WERI-Rb-1 (cell line): Measurements from ENCODE around the gene USE1.
A peak's percentile ranks its signal among the peaks of the same experiment; 100 is the strongest.

Experiments
- DNase-seq: peaks from one replicate; pipeline ENCODE4 v3.0.0-alpha.2; 2020
- H3K27ac ChIP-seq: fragments of 250-450 bp; sonication (Bioruptor Pico); 2 replicates; pipeline ENCODE4 v1.5.1; 2020; ENCODE audit warnings: mild to moderate bottlenecking, moderate library complexity
- H3K27me3 ChIP-seq: fragments of 250-450 bp; sonication (Bioruptor Pico); 2 replicates; pipeline ENCODE4 v1.5.1; 2021; ENCODE audit warnings: mild to moderate bottlenecking, low read depth, moderate library complexity; ENCODE audit not compliant: insufficient read depth, severe bottlenecking
- H3K36me3 ChIP-seq: fragments of 250-450 bp; sonication (Bioruptor Pico); 2 replicates; pipeline ENCODE4 v1.5.1; 2020; ENCODE audit warnings: mild to moderate bottlenecking, moderate library complexity
- H3K4me3 ChIP-seq: 2 replicates; pipeline ENCODE4 v1.5.1; 2011; ENCODE audit warnings: low read depth, mild to moderate bottlenecking, control low read depth, low read length
- H3K9me3 ChIP-seq: fragments of 250-450 bp; sonication (Bioruptor Pico); 2 replicates; pipeline ENCODE4 v1.5.1; 2021; ENCODE audit warnings: mild to moderate bottlenecking, moderate library complexity; ENCODE audit not compliant: severe bottlenecking
- TF ChIP-seq, protein P1 (sequence below): IDR thresholded peaks from 2 replicates; pipeline ENCODE4 v1.5.1; 2011; ENCODE audit warnings: low read depth, mild to moderate bottlenecking, control low read depth, inconsistent platforms, low read length

The USE1 gene

DNA sequence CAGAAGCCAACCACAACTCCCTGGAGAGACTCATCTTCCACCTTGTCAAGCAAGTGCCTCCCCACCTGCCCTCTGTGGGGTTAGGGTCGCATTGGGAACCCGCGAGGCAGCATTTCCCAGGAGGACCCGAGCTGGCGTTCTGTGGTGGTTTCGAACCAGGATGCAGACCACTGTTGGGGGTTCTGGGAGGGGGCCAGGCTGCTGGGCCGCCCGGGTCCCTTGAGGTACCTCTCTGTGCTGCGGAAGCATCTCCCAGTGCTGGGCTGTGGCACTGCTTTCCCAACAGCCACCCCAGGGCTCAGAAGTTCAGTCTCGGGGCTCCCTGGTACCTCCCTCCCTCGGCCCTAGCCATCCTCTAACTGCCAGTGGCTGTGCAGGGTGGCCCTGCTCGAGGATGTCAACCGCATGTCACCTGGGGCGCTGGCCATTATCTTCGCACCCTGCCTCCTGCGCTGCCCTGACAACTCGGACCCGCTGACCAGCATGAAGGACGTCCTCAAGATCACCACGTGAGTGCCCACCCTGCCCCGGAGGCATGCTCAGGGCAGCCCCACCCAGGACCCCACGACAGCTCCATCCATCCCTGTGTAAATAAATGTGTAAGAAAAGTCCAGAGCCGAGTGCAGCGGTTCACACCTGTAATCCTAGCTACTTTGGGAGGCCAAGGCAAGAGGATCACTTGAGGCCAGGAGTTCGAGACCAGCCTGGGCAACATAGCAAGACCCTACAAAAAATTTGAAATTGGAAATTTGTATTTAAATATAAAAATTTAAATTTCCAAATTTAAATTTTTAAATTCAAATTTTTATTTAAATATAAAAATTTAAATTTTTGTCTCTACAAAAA lies 8.2 kb upstream of the USE1 start:
- Histone ChIP-seq H3K9me3 (no peaks in the 10 kb centered on the region), H3K4me3 (no peak overlapping the region), H3K27ac (no peak overlapping the region), H3K36me3 (peaks cover 48% of the 10 kb centered on the region), H3K27me3 (no peaks in the 10 kb centered on the region)
- DNase-seq = no peak
- TF ChIP-seq, protein P1, sequence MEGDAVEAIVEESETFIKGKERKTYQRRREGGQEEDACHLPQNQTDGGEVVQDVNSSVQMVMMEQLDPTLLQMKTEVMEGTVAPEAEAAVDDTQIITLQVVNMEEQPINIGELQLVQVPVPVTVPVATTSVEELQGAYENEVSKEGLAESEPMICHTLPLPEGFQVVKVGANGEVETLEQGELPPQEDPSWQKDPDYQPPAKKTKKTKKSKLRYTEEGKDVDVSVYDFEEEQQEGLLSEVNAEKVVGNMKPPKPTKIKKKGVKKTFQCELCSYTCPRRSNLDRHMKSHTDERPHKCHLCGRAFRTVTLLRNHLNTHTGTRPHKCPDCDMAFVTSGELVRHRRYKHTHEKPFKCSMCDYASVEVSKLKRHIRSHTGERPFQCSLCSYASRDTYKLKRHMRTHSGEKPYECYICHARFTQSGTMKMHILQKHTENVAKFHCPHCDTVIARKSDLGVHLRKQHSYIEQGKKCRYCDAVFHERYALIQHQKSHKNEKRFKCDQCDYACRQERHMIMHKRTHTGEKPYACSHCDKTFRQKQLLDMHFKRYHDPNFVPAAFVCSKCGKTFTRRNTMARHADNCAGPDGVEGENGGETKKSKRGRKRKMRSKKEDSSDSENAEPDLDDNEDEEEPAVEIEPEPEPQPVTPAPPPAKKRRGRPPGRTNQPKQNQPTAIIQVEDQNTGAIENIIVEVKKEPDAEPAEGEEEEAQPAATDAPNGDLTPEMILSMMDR = no peak

DNA sequence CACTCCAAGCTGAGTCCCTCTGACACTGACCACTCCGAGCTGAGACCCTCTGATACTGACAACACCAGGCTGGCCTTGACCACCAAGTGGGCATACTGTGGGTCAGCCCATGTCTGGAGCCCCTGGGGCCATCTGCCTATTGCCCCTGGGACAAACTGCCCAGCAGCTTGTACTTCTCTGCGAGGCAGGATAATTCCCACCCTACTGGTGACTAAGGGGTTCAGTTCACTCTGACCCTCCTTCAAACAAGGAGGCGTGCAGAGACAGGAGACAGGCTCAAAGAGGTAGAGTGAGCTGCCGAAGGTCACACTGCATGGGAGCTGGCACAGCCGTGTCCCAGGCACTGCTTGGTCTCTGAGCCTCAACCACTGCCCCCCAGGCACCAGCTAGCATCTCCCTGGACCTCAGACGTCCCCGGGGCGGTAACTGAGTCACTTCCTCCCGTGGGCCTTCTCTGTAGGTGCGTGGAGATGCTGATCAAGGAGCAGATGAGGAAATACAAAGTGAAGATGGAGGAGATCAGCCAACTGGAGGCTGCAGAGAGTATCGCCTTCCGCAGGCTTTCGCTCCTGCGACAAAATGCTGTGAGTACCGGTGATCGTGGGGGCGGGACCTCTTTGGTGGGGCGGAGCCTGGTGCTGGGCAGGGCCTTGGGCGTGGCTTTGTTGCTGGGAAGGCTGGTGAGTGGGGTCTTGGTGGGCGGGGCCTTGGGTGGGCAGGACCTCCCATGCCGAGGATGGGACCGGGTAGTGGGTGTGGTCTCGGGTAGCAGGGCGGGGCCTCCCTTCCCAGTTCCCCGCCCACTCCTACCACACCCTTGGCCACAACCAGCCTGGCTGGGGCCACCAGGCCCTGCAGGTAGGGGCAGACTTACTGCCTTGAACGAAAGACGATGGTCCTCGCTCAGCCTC lies 5.8 kb upstream of the USE1 start:
- TF ChIP-seq, protein P1 = no peak
- H3K27me3 ChIP-seq = no peaks in the 10 kb centered on the region
- no peak overlapping the region for H3K4me3 ChIP-seq
- no peak overlapping the region for H3K27ac ChIP-seq
- no peaks in the 10 kb centered on the region for H3K9me3 ChIP-seq
- peaks cover 44% of the 10 kb centered on the region for H3K36me3 ChIP-seq
- peak; percentile 87 for DNase-seq

DNA sequence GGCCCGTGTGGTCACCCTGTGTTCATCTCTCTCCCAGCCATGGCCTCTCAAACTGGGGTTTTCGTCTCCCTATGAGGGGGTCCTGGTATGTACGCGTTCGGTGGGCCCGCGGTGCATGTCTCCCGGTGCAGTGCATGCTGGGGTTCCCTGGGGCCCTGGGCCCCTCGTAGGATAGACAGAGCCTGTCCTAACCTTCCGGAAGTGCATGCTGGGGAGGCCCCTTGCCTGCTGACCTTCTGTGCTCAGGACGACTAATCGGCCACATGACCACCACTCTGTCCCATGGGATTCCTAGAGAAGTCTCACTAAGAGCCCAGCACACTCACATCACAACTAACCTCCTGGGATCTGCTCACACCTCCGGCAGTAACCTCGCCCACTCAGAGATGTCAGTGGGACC lies 4.9 kb upstream of the USE1 start:
- no peak for DNase-seq
- no peak overlapping the region for H3K27ac ChIP-seq

DNA sequence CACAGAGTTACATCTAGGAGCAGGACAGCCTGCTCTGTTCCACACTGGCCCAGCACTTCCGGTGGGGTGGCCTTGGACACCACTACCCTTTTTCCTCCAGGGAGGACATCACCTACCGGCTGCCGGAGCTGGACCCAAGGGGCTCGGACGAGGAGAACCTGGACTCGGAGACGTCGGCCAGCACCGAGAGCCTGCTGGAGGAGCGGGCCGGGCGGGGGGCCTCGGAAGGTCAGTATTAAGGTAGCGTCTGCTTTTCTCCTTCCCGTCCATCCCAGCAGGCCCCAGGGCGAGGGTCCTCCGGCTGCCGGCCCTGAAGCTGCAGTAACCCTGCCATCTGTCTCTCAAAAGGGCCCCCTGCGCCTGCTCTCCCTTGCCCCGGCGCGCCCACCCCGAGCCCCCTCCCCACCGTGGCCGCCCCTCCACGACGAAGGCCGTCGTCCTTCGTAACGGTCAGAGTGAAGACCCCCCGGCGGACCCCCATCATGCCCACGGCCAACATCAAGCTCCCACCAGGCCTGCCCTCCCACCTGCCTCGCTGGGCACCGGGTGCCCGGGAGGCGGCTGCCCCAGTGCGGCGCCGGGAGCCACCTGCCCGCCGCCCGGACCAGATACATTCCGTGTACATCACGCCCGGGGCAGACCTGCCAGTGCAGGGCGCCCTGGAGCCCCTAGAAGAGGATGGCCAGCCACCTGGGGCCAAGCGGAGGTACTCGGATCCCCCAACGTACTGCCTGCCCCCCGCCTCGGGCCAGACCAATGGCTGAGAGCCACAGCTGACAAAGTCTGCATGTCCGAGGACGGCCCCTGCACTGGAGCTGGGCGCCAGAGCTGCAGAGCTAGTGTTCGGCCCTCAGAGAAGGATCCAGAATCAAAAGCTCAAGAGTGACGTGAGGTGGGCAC lies 3.4 kb upstream of the USE1 start:
- Histone ChIP-seq H3K27ac (no peak overlapping the region), H3K9me3 (no peaks in the 10 kb centered on the region), H3K4me3 (no peak overlapping the region), H3K36me3 (peaks cover 33% of the 10 kb centered on the region), H3K27me3 (no peaks in the 10 kb centered on the region)
- no peak for DNase-seq
- TF ChIP-seq, protein P1 = no peak

More for the DNA sequence above, 4.9 kb upstream of the USE1 start:
- no peaks in the 10 kb centered on the region for H3K27me3 ChIP-seq
- H3K4me3 ChIP-seq = no peak overlapping the region
- H3K9me3 ChIP-seq = no peaks in the 10 kb centered on the region
- H3K36me3 ChIP-seq = peaks cover 41% of the 10 kb centered on the region
- TF ChIP-seq, protein P1 = no peak

DNA sequence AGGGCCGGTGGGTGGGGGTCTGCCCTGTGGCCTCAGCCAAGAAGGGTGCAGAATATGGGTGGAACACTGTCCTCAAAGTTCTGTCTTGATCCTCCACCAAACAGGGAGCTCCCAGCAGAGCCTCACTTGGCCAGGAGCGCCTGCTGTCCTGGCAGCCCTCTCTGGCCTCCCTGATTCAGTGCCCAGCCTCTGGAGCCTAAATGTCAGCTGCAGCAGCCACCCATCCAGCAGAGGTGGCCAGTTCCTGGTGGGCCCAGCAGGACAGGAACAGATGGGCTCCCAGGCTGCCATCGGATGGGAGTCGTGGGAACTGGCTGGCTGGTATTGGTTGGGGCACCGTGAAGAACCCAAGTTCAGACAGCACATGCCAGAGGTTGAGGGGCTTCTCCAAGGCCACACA lies 1.8 kb upstream of the USE1 start:
- TF ChIP-seq, protein P1 = no peak
- Histone ChIP-seq H3K4me3 (no peak overlapping the region), H3K27me3 (no peaks in the 10 kb centered on the region), H3K9me3 (no peaks in the 10 kb centered on the region), H3K36me3 (peaks cover 33% of the 10 kb centered on the region), H3K27ac (no peak overlapping the region)
- DNase-seq = no peak
